Loucy (cell line): Measurements from ENCODE around the gene HOXD13.

Source experiments
- H2AFZ ChIP-seq: fragments of 200-600 bp; sonication (generic); 2 replicates; pipeline ENCODE4 v1.6.0; 2016; ENCODE audit warnings: antibody characterized with exemption, mild to moderate bottlenecking, low read length, moderate library complexity
- H3F3A ChIP-seq: fragments of 200-600 bp; 2 replicates; pipeline ENCODE4 v1.6.0; 2016; ENCODE audit warnings: antibody characterized with exemption, low read depth, mild to moderate bottlenecking
- H3K27me3 ChIP-seq: fragments of 200-600 bp; sonication (generic); 2 replicates; pipeline ENCODE4 v1.6.1; 2014; ENCODE audit warnings: low read length, mild to moderate bottlenecking; ENCODE audit not compliant: insufficient read depth, poor library complexity, severe bottlenecking
- H3K36me3 ChIP-seq: fragments of 200-600 bp; sonication (generic); 2 replicates; pipeline ENCODE4 v1.6.1; 2016; ENCODE audit warnings: low read length; ENCODE audit not compliant: insufficient read depth
- H3K4me1 ChIP-seq: fragments of 200-600 bp; sonication (generic); 2 replicates; pipeline ENCODE4 v1.5.1; 2014; ENCODE audit warnings: low read length, mild to moderate bottlenecking; ENCODE audit not compliant: insufficient read depth, poor library complexity, severe bottlenecking
- H3K4me2 ChIP-seq: fragments of 200-600 bp; sonication (generic); 2 replicates; pipeline ENCODE4 v1.6.0; 2014; ENCODE audit warnings: antibody characterized with exemption, low read length, low read depth, mild to moderate bottlenecking; ENCODE audit not compliant: poor library complexity, severe bottlenecking
- H3K4me3 ChIP-seq: fragments of 200-600 bp; sonication (generic); 2 replicates; pipeline ENCODE4 v1.5.1; 2014; ENCODE audit warnings: low read length, mild to moderate bottlenecking, mixed read lengths; ENCODE audit not compliant: poor library complexity, severe bottlenecking
- H3K79me2 ChIP-seq: fragments of 200-600 bp; sonication (generic); 2 replicates; pipeline ENCODE4 v1.6.1; 2014; ENCODE audit warnings: low read length; ENCODE audit not compliant: insufficient read depth
- H3K9ac ChIP-seq: fragments of 200-600 bp; sonication (generic); 2 replicates; pipeline ENCODE4 v1.6.0; 2014; ENCODE audit warnings: mild to moderate bottlenecking, low read depth, low read length, moderate library complexity; ENCODE audit not compliant: poor library complexity, severe bottlenecking
- H3K9me2 ChIP-seq: fragments of 200-600 bp; sonication (generic); replicated peaks from 2 replicates; pipeline ENCODE4 v1.6.1; 2016; ENCODE audit warnings: low read depth, low read length, mixed read lengths
- H3K9me3 ChIP-seq: fragments of 200-600 bp; sonication (generic); 2 replicates; pipeline ENCODE4 v1.6.1; 2014; ENCODE audit warnings: mild to moderate bottlenecking, antibody characterized with exemption, low read length, low read depth; ENCODE audit not compliant: insufficient read depth
- H4K20me1 ChIP-seq: fragments of 200-600 bp; sonication (generic); 2 replicates; pipeline ENCODE4 v1.6.0; 2014; ENCODE audit warnings: antibody characterized with exemption, low read length, mild to moderate bottlenecking; ENCODE audit not compliant: insufficient read depth, poor library complexity, severe bottlenecking
- CTCF ChIP-seq: fragments of 200-600 bp; sonication (generic); conservative IDR thresholded peaks from 2 replicates; pipeline ENCODE4 v1.5.1; 2014; ENCODE audit warnings: mild to moderate bottlenecking, antibody characterized with exemption, low read length
- EZH2phosphoT487 ChIP-seq: fragments of 200-600 bp; IDR thresholded peaks from 2 replicates; pipeline ENCODE4 v1.6.1; 2018; ENCODE audit warnings: antibody characterized with exemption, mild to moderate bottlenecking, moderate library complexity, borderline replicate concordance

HOXD13 gene

GRCh38 chr2:176136374-176137251 is 44.1 kb downstream of the HOXD13 start:
- H3K79me2 ChIP-seq = no peaks in the 10 kb centered on the region
- no peak overlapping the region for H2AFZ ChIP-seq
- peaks cover 12% of the 10 kb centered on the region for H3K4me1 ChIP-seq
- no peaks in the 10 kb centered on the region for H3K9me3 ChIP-seq
- no peaks in the 10 kb centered on the region for H3K27me3 ChIP-seq
- H3K9me2 ChIP-seq = no peaks in the 10 kb centered on the region
- no peaks in the 10 kb centered on the region for H3F3A ChIP-seq
- no peaks in the 10 kb centered on the region for H3K36me3 ChIP-seq
- no peak overlapping the region for H3K4me3 ChIP-seq
- H3K9ac ChIP-seq = no peak overlapping the region
- TF ChIP-seq EZH2phosphoT487 = no peak
- H3K4me2 ChIP-seq = no peak overlapping the region
- no peaks in the 10 kb centered on the region for H4K20me1 ChIP-seq

GRCh38 chr2:176137252-176137580 is 44.7 kb downstream of the HOXD13 start:
- H4K20me1 ChIP-seq = no peaks in the 10 kb centered on the region
- H2AFZ ChIP-seq = no peak overlapping the region
- no peaks in the 10 kb centered on the region for H3F3A ChIP-seq
- H3K4me3 ChIP-seq = no peak overlapping the region
- H3K9me2 ChIP-seq = no peaks in the 10 kb centered on the region
- no peaks in the 10 kb centered on the region for H3K9me3 ChIP-seq
- no peaks in the 10 kb centered on the region for H3K79me2 ChIP-seq
- H3K9ac ChIP-seq = no peak overlapping the region
- TF ChIP-seq EZH2phosphoT487 (no peak), CTCF (no peak)
- H3K27me3 ChIP-seq = no peaks in the 10 kb centered on the region
- no peaks in the 10 kb centered on the region for H3K36me3 ChIP-seq
- no peak overlapping the region for H3K4me2 ChIP-seq
- peaks cover 12% of the 10 kb centered on the region for H3K4me1 ChIP-seq

- Histone ChIP-seq H3K4me1 (peaks cover 12% of the 10 kb centered on the region), H4K20me1 (no peaks in the 10 kb centered on the region), H3K79me2 (no peaks in the 10 kb centered on the region), H3K4me3 (no peak overlapping the region), H3K9me3 (no peaks in the 10 kb centered on the region), H3K36me3 (no peaks in the 10 kb centered on the region), H3K9me2 (no peaks in the 10 kb centered on the region), H3K27me3 (no peaks in the 10 kb centered on the region), H3K9ac (no peak overlapping the region), H3F3A (no peaks in the 10 kb centered on the region), H2AFZ (no peak overlapping the region), H3K4me2 (no peak overlapping the region)
- TF ChIP-seq EZH2phosphoT487 = no peak
Measured at GRCh38 chr2:176137906-176138305, 45.4 kb downstream of the HOXD13 start.

GRCh38 chr2:176138526-176138922 is 46.0 kb downstream of the HOXD13 start:
- Histone ChIP-seq H2AFZ (no peak overlapping the region), H3K36me3 (no peaks in the 10 kb centered on the region), H3K4me3 (no peak overlapping the region), H3K9ac (no peak overlapping the region), H3K9me2 (no peaks in the 10 kb centered on the region), H3K9me3 (no peaks in the 10 kb centered on the region), H3F3A (no peaks in the 10 kb centered on the region), H4K20me1 (no peaks in the 10 kb centered on the region), H3K27me3 (no peaks in the 10 kb centered on the region), H3K79me2 (no peaks in the 10 kb centered on the region), H3K4me2 (no peak overlapping the region), H3K4me1 (peaks cover 12% of the 10 kb centered on the region)
- TF ChIP-seq CTCF = no peak
- TF ChIP-seq EZH2phosphoT487 = no peak
